Activated CD4-positive, alpha-beta T cell treated with anti-CD3 and anti-CD28 coated beads for 24 hours (primary cell): ENCODE data around the gene PEAK3.

ENCODE experiments used
- DNase-seq, 2 donors: peaks; one replicate each; pipeline ENCODE4 v3.0.0-alpha.2; 2020; ENCODE audit warnings: low read depth in 2 of 2

The PEAK3 gene

DNA sequence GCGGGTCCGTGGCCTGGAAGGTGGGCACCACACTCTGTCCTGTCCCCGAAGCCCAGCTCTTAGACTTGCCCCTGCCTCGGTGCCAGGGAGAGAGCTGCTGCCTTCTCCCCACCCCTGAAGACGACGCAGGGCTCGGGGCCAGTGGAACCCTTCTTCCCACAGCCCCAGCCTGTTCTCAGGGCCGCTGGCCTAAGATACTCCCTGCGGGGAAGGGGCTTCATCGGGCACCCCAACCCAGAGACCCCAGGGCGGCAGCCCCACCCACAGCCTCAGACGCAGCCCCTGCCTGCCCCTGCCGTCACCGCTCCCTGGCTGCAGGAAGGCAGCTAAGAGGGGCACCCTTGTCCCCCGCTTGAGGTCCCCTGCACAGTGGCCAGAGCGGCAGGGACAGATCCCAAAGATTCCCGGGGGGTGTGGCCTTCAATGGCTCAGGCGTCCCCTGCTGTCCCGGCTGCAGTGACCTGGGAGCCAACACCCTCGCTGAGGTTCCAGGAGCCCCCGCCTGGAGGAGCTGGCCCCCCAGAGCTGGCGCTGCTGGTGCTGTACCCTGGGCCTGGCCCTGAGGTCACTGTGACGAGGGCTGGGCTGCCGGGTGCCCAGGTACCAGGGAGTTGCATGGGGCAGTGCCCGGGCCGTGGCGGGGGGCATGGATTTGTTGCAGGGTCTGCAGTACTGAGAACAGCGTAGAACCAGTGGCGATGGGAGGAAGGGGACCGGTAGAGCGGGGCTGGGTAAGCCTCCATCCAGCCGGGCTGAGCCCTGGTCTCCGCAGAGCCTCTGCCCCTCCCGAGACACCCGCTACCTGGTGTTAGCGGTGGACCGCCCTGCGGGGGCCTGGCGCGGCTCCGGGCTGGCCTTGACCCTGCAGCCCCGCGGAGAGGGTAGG lies 31.9 kb downstream of the PEAK3 start:
- no peak for DNase-seq

DNA sequence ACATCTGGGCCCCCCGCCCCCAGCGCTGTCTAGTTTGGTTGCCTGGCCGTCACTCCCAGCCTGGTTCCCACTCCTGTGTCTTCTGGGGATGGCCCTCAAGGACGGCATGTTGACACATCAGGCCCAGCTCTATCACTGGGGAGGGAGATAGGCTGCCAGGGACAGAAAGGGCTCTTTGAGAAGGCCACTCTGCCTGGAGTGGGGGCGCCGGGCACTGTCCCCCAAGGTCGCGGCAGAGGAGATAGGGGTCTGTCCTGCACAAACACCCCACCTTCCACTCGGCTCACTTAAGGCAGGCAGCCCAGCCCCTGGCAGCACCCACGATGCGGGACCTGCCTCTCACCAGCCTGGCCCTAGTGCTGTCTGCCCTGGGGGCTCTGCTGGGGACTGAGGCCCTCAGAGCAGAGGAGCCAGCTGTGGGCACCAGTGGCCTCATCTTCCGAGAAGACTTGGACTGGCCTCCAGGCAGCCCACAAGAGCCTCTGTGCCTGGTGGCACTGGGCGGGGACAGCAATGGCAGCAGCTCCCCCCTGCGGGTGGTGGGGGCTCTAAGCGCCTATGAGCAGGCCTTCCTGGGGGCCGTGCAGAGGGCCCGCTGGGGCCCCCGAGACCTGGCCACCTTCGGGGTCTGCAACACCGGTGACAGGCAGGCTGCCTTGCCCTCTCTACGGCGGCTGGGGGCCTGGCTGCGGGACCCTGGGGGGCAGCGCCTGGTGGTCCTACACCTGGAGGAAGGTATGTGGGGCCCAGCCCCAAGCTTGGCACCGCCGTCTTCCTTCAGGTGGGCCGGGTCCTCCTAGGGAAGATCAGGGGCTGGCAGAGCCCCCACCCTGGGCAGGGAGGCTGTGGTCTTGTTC lies 32.7 kb downstream of the PEAK3 start, which contains the start of gene AMH:
Gene AMH, plus strand, starts transcription at position 314 of the 857 bp plus-strand sequence. Its CDS starts 10 bp downstream, at position 324.
- no peak for DNase-seq

DNA sequence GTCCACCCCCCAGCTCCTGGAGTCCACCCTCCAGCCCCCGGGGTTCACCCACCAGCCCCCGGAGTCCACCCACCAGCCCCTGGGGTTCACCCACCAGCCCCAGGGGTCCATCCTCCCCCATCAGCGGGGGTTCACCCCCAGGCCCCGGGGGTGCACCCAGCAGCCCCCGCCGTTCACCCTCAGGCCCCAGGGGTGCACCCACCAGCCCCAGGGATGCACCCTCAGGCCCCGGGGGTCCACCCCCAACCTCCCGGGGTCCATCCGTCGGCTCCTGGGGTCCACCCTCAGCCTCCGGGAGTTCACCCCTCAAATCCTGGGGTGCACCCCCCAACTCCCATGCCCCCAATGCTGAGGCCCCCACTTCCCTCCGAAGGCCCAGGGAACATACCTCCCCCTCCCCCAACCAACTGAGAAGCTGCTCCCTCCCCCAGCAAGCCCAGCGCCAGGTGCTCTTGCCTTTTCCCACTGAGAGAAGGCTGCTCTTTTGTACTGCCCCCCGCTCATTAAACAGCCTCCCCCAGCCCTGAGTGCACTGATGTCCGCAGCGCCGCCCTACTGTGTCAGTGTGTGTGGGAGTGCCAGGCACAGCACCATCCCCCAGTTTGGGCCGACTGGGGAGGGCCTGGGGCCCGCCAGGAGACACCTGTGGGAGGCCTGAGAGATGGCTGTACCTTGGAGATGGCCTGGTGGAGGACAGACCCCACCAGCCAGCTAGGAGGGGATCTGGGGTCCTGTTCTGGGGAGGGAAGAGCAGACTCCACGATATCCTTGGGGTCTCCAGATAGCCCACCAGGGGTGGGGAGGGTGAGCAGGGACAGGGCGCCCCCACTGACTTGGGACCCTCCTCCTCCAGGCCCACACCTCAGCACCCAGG lies 33.6 kb downstream of the PEAK3 start:
- no peak for DNase-seq

DNA sequence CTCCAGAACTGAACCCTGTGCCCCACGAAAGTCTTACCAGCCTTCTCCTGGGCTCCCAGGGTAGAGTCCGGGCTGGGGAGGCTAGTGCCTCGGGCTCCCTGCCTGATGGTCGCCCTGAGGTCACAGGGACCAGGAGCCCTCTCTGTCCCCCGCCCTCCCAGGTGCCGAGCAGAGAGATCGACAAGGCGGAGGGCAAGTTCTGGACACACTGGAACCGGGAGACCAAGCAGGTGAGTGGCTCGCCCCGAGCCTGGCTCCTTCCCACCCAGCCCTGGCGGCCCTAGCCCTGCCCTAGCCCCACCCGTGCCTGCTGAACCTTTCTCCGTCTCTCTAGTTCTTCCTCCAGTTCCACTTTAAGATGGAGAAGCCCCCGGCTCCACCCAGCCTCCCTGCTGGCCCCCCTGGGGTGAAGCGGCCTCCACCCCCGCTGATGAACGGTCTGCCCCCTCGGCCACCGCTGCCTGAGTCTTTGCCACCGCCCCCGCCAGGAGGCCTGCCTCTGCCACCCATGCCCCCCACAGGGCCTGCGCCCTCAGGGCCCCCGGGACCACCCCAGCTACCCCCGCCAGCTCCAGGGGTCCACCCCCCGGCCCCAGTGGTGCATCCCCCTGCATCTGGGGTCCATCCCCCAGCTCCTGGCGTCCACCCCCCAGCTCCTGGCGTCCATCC lies 34.4 kb downstream of the PEAK3 start:
- no peak for DNase-seq

DNA sequence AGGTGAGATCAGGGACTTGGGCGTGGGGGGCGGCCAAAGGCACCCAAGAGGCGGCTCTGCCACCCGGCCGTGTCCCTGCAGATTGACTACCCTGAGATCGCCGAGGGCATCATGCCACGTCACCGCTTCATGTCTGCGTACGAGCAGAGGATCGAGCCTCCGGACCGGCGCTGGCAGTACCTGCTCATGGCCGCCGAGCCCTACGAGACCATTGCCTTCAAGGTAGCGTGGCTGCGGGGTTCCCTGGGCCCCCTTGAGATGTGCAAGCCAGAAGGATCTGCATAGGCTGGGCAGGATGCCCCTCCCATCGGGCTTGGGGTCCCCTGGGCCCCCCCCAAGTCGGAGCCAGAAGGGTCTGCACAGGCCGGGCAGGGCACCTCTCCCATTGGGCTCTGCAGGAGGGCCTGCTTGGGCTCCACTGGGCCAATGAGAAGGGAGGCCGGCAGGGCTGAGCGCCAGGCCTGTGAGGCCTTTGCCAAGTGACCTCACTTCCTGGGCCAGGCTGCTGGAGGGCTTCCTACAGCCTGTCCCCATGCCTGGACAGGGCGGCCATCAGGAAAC lies 35.1 kb downstream of the PEAK3 start:
- DNase-seq: no peak

DNA sequence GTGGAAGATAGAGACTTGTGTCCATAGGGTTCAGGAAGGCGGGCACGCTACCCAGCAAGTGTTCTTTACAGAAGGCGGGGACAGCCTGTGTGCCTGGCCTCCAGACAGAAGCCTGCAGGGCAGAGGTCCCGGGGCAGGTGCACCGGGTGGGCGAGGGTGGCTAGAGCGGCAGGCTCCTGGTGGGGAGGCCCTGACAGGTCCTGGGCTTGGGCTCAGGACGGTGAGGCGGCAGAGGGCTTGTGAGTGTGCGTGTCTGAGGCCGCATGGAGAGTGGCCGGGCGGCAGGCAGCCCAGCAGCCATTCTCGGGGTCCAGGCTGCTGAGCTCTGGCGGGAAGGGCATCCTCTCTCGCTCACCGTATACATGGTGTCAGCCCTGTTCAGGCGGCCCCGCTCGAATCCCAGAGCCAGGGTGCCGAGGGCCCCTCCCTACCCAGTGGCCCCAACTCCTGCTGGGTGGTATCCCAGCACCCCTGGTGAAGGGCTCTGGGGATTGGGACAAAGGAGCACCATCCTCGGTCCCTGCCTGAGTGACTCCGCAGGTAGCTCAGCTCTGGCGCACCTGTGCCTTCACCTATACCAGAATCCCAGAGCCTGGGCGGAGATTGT lies 35.9 kb downstream of the PEAK3 start:
- DNase-seq: no peak

DNA sequence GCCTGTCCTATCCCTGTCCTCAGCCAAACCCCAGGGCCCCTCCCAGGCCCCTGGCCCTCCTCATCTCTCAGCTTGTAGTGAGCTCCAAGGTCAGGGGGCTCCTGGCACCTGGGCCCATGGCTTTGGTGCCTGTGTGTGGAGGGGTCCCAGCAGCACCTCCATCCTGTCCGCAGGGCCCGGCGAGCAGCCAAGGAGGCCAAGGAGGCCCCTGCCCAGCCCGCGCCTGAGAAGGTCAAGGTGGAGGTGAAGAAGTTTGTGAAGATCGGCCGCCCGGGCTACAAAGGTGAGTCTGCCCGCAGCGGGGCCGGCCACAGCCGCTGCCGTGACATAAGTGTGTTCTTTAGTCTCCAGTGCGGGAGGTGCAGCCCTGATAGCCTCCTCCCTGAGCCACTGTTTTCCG lies 36.7 kb downstream of the PEAK3 start:
- no peak for DNase-seq

DNA sequence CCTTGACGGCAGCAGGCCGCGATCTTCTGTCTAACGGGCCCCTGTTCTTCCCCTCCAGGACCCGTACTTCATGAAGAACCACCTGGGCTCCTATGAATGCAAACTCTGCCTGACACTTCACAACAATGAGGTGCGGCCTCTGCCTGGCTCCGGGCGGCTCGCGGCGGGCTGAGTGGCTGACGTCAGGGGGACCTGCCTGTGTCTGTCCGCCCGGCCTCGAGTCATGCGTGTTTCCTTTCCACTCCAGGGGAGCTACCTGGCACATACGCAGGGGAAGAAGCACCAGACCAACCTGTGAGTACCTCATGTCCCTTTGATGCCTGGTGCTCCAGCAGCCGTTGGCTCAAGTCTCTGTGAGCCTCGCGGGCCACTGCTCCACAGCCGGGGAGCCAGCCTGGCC lies 37.5 kb downstream of the PEAK3 start:
- no peak for DNase-seq

DNA sequence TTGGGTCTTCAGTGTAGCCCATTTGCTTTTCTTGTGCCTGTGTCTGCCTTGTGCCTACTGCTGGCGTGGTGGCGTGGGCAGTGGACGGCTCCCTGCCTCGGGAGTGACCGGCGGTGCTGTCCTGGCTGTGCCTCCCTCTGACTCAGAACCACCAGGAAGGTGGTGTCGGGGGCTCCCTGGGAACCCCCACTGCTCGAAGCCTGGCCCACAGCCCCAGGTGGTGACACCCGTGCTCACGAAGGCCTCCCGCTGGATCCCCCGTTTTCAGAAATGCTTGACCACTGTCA lies 37.9 kb downstream of the PEAK3 start:
- DNase-seq: no peak

DNA sequence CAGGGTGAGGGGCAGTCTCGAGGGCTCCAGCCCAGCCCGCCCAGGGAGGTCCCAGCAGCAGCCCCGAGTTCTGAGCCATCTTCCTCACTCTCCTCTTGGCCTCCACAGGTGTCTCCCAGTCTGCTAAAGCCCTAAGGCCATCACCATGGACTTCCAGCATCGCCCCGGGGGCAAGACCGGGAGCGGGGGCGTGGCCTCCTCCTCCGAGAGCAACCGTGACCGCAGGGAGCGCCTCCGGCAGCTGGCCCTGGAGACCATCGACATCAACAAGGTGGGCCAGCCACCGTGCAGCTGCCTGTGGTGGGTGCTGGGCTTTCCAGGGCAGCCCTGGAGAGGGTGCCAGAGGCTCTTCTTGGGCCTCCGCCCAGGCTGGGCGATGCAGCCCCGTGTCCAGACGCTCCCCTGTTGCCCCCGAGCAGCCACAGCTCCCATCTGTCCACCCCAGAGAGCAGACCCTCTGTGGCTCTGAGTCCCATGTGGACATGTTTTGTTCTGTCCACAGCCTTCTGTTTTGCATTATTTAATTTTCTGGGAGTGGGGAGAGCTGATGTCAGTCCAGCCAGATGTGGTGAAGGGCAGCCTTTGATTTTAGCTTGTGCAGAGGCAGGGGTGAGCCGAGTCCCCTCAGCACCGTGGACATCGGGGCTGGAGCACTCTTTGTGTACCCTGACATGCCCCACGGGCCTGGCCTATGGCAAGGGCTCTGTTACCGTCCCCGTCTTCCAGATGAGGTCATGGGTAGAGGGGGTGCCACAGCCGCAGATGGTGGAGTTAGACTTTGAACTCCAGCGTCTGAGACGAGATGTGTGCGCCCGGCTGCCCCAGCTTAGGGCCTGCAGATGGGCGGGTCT lies 38.5 kb downstream of the PEAK3 start:
- DNase-seq: no peak

DNA sequence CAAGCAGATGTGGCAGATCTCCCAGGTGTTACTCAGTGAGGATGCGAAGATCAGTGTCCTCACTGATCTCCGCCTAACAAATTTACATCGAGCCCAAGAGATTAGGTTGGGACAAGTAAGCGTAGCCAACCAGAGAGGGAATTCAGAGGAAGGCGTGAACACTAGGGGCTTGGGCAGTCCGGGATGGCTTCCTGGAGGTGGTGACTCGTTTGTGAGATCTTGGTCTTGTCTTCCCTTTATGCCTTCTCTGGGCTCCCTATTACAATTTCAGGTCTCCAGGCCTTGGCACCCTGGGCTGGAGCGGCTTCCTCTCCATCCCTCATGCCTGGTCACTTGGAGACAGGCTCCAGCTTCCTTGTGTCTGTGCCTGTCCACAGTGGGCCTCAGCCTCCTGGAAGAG lies 39.2 kb downstream of the PEAK3 start:
- DNase-seq: no peak

DNA sequence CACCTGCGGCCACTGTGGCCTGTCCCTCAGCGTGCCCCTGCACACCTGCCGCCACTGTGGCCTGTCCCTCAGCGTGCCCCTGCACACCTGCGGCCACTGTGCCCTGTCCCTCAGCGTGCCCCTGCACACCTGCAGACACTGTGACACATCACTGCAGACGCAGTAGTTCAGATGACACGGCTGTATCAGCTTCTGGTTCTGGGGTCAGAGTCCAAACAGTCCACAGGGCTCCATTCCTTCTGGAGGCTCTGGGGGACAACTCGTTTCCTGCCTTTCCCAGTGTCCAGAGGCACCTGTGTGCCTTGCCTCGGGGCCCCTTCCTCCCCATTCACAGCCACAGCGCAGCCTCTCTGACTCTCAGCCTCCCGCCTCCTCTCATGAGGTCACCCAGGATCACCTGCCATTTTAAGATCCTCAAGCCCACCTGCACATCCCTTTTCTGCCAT lies 39.9 kb downstream of the PEAK3 start:
- no peak for DNase-seq

DNA sequence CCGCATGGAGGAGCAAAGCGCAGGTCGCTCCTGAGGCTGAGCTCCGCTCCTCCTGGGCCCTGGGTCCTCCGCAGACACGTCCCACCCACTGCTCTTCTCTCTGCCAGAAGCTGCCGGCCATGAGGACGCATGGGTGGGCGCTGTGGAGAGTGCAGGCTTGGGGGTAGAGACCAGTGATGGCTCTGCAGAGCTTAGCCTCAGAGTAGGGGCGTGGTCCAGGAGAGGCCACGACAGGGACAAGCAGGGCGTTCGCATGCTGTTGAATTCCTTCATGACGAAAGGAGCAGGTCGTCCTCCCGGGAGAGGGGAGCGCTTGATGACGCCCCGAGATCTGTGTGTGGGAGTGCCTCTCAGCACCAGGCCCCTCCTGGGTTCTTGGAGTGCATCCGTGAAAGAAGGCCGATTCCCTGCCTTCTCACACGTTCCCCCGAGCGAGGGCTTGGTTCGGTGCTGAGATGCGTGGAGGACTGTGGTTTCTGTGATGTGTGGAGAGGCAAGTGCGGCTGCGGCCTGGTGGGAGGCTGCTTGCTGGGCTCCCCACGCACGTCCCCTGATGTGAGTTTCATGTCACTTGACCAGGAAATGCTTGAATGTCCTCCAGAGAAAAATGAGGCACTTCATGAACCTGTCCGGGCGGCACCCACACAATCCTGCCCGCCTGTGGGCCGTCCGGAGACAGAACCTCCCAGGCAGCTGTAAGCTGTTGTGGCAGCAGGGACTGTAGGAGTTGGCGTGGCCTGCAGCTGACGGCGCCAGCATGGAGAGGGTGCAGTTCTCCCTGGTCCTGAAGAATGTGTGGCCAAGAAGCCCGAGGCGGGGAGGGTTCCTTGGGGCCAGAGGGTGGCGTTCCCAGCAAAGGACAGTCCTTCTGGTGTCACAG lies 40.9 kb downstream of the PEAK3 start:
- no peak for DNase-seq

DNA sequence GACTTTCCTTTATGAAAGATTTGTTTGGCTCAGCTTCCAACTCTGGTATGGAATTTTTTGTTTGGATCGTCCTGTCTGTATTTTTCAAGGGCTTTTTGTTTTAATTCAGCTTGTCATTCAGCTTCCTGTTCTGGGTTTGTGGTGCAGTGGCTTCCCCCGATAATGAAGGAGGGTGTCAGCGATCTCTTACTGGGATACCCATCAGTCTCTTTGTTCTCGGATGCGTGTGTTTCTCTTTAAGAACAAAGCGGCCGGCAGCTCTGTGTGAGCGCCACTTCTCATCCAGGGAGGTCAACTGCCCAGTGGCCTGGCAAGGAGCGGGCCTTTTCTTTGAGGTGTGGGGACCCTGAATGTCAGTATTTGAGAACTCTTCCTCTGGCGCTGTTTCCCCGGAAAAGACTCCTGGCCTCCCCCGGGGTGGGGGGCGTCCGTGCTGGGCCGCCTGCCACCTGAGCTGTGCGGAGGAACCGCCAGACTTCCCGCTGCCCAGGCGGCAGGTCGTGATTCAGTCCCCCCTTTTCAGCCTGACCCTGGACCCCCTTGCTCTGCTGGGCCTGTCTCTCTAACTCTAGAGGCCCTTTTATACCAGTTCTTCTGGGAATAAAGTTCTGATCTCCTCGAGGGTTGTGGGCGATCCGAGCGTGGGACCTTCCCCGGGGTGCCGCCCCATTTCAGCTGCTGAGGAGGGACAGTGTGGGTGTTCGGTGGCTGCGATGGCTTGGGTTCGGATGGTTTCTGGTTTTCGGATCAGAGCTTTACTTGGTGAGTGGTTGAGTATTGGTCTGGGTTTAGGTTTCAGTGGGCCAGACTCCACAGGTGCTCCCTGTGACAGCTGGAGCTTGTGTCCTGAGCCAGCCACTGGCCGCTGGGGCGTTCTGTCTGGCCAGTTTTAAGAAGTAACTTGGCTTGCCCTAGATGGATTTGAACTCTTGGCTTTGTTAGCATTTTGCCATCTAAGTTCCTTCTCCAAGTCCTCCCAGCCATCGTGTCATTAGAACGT lies 41.9 kb downstream of the PEAK3 start:
- DNase-seq: no peak

DNA sequence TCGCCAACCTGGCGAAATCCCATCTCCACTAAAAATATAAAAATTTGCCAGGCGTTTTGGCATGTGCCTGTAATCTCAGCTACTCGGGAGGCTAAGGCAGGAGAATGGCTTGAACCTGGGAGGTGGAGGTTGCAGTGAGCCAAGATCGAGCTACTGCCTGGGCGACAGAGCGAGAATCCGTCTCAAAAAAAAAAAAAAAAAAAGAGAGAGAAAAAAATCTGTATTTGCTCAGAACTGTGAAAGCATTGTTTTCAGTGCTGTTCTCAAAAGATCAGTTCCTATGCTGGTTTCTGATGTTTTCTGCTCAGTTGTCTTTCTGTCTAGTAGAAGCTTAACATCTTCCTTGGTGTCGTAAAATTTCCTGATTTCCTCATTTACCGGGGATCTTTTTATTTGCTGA lies 42.8 kb downstream of the PEAK3 start:
- no peak for DNase-seq

DNA sequence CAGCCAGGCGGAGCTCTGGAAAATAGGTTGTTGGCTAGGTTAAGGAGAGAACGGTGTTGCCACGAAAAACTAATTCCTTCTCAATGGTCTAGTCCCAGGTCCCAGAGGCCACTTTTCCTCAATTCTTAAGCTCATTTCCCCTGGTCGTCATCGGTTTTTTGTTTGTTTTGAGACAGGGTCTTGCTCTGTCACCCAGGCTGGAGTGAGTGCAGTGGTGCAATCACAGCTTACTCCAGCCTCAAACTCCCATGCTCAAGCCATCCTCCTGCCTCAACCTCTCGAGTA lies 44.2 kb downstream of the PEAK3 start:
- no peak for DNase-seq

DNA sequence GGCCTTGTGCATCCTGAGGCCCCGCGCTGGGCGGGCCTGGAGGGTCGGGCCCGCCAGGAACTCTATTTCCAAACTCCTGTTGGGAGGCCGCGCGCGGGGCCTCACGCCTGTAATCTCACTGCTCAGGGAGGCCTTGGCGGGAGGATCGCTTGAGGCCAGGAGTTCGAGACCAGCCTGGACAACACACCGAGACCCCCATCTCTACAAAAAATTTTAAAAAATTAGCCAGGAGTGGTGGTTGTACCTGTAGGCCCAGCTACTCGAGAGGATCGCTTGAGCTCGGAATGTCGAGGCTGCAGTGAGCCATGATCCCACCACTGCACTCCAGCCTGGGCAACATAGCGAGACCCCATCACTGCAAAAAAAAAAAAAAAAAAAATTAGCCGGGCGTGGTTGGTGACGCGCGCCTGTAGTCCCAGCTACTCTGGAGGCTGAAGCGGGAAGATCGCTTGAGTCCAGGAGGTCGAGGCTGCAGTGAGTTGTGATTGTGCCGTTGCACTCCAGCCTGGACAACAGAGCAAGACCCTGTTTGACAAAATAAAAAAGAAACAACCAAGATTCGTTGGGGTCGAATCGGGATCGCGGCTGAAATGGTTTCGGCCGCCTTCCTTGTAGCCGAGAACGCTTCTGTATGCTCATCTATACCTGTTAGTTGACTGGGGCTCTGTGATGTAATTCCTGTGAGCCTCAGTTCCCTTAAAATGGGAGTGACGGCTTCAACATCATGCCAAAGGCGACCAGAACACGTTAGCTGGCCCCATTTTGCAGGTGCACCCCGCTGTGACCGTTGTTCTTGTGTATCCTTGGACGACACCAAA lies 44.7 kb downstream of the PEAK3 start:
- no peak for DNase-seq
